CD14-positive monocyte (primary cell): ENCODE data around the gene FAM171A1. TPM values are rescaled to one million over a fixed set of nuclear protein-coding genes. Genes with fewer than 3 reads are reported as not detected.

Experiments used
- DNase-seq, 3 donors: peaks; one replicate each; pipeline ENCODE4 v3.0.0-alpha.2; 2011 to 2022
- H2AFZ ChIP-seq: 2 replicates; pipeline ENCODE4 v1.6.0; 2012; ENCODE audit warnings: mild to moderate bottlenecking, low read depth, low read length, inconsistent platforms; ENCODE audit not compliant: insufficient read depth, poor library complexity, severe bottlenecking
- H3K27ac ChIP-seq, 2 donors: 1 replicate in 1 of 2; 2 replicates in 1 of 2; pipeline ENCODE4 v1.5.1; 2012 to 2013; ENCODE audit warnings: low read length in 2 of 2, control low read depth in 1 of 2, inconsistent platforms in 1 of 2, low read depth in 1 of 2, mild to moderate bottlenecking in 1 of 2
- H3K27me3 ChIP-seq, 2 donors: one replicate each; pipeline versions ENCODE4 v1.6.0 to v1.6.1; 2011 to 2013; ENCODE audit warnings: low read length in 2 of 2; ENCODE audit not compliant: control insufficient read depth in 2 of 2, insufficient read depth in 2 of 2
- H3K36me3 ChIP-seq, 2 donors: replicated peaks in 1 of 2; 1 replicate in 1 of 2; 2 replicates in 1 of 2; pipeline versions ENCODE4 v1.5.1 to v1.6.1; 2012 to 2013; ENCODE audit warnings: low read length in 2 of 2, control low read depth in 1 of 2, inconsistent platforms in 1 of 2, mild to moderate bottlenecking in 1 of 2; ENCODE audit not compliant: insufficient read depth in 2 of 2, control insufficient read depth in 1 of 2
- H3K4me1 ChIP-seq, 2 donors: 1 replicate in 1 of 2; 2 replicates in 1 of 2; pipeline versions ENCODE4 v1.5.1 to v1.6.1; 2012 to 2013; ENCODE audit warnings: low read length in 2 of 2, control low read depth in 1 of 2, inconsistent platforms in 1 of 2, mild to moderate bottlenecking in 1 of 2, moderate library complexity in 1 of 2; ENCODE audit not compliant: insufficient read depth in 2 of 2, control insufficient read depth in 1 of 2
- H3K4me2 ChIP-seq: replicated peaks from 2 replicates; pipeline ENCODE3; 2012; ENCODE audit warnings: low read length, moderate library complexity, mild to moderate bottlenecking; ENCODE audit not compliant: poor library complexity, severe bottlenecking; ENCODE audit errors: extremely low read depth
- H3K4me3 ChIP-seq, 3 experiments: fragments of 200-600 bp in 1 of 3; sonication (generic) in 1 of 3; replicated peaks in 1 of 3; 1 replicate in 2 of 3; 2 replicates in 1 of 3; pipeline ENCODE4 v1.5.1; 2011 to 2013; ENCODE audit warnings: low read length in 3 of 3, mild to moderate bottlenecking in 3 of 3, control low read depth in 2 of 3, low read depth in 2 of 3, inconsistent platforms in 1 of 3, moderate library complexity in 1 of 3
- H3K79me2 ChIP-seq: 2 replicates; pipeline ENCODE4 v1.6.0; 2012; ENCODE audit warnings: mild to moderate bottlenecking, control low read depth, inconsistent platforms, low read length, moderate library complexity; ENCODE audit not compliant: insufficient read depth
- H3K9ac ChIP-seq: 2 replicates; pipeline ENCODE4 v1.6.0; 2017; ENCODE audit warnings: low read length, mild to moderate bottlenecking; ENCODE audit not compliant: insufficient read depth, poor library complexity, severe bottlenecking
- H3K9me3 ChIP-seq, 2 donors: replicated peaks in 1 of 2; 1 replicate in 1 of 2; 2 replicates in 1 of 2; pipeline versions ENCODE4 v1.5.1 to v1.6.1; 2012 to 2013; ENCODE audit warnings: low read length in 2 of 2, control low read depth in 1 of 2; ENCODE audit not compliant: control insufficient read depth in 1 of 2, insufficient read depth in 1 of 2
- H4K20me1 ChIP-seq: 2 replicates; pipeline ENCODE4 v1.6.0; 2012; ENCODE audit warnings: mild to moderate bottlenecking, low read length, control low read depth, moderate library complexity; ENCODE audit not compliant: insufficient read depth
- H3K27ac Mint-ChIP-seq, 7 donors: one replicate each; pipeline ENCODE4 v1.8.0; 2020; ENCODE audit warnings: mild to moderate bottlenecking in 7 of 7, mixed read lengths in 7 of 7, moderate library complexity in 6 of 7, inconsistent platforms in 2 of 7
- H3K27me3 Mint-ChIP-seq, 3 donors: one replicate each; pipeline ENCODE4 v1.8.0; 2021 to 2022; ENCODE audit warnings: low read depth in 3 of 3, mild to moderate bottlenecking in 3 of 3, mixed read lengths in 3 of 3, moderate library complexity in 3 of 3, inconsistent platforms in 1 of 3
- H3K36me3 Mint-ChIP-seq, 2 donors: one replicate each; pipeline ENCODE4 v1.8.0; 2020; ENCODE audit warnings: mixed read lengths in 2 of 2, inconsistent platforms in 1 of 2, mild to moderate bottlenecking in 1 of 2
- H3K4me1 Mint-ChIP-seq: one replicate; pipeline ENCODE4 v1.8.0; 2020; ENCODE audit warnings: mild to moderate bottlenecking, mixed read lengths
- H3K4me3 Mint-ChIP-seq, 2 donors: one replicate each; pipeline ENCODE4 v1.8.0; 2020; ENCODE audit warnings: mild to moderate bottlenecking in 2 of 2, mixed read lengths in 2 of 2, moderate library complexity in 1 of 2
- H3K9me3 Mint-ChIP-seq, 7 donors: one replicate each; pipeline ENCODE4 v1.8.0; 2020 to 2022; ENCODE audit warnings: mixed read lengths in 7 of 7, mild to moderate bottlenecking in 6 of 7, moderate library complexity in 6 of 7, inconsistent platforms in 2 of 7
- WGBS: methylation state at CpG from one replicate; pipeline ENCODE4 v1.1.5; 2013; ENCODE audit warnings: missing lambda C conversion rate; ENCODE audit not compliant: insufficient coverage; 5-methylcytosine and 5-hydroxymethylcytosine counted together
- intact Hi-C, 2 donors: fragments of 100-400 bp; cut with micrococcal nuclease; formaldehyde crosslinking; loops; one replicate each; pipeline versions ENCODE4 v1.15.0 to v1.15.1; 2023
- polyA plus RNA-seq, 3 donors: library from polyadenylated mRNA; depleted of rRNA in 1 of 3; unstranded in 2 of 3; stranded (reverse) in 1 of 3; fragments of 300-500 nt in 2 of 3; fragments of >200 nt in 1 of 3; fragmentation: Illumina TruSeq in 2 of 3; gene quantifications; 1 replicate in 2 of 3; 2 replicates in 1 of 3; pipeline ENCODE4 v1.2.3, GENCODE V29; 2012 to 2021
- TF ChIP-seq, protein P1 (sequence below): fragments of 200-600 bp; IDR thresholded peaks from one replicate; pipeline ENCODE4 v1.8.0; 2022; ENCODE audit warnings: antibody characterized with exemption, mild to moderate bottlenecking

FAM171A1 gene
- polyA plus RNA-seq, 3 donors: not detected

DNA sequence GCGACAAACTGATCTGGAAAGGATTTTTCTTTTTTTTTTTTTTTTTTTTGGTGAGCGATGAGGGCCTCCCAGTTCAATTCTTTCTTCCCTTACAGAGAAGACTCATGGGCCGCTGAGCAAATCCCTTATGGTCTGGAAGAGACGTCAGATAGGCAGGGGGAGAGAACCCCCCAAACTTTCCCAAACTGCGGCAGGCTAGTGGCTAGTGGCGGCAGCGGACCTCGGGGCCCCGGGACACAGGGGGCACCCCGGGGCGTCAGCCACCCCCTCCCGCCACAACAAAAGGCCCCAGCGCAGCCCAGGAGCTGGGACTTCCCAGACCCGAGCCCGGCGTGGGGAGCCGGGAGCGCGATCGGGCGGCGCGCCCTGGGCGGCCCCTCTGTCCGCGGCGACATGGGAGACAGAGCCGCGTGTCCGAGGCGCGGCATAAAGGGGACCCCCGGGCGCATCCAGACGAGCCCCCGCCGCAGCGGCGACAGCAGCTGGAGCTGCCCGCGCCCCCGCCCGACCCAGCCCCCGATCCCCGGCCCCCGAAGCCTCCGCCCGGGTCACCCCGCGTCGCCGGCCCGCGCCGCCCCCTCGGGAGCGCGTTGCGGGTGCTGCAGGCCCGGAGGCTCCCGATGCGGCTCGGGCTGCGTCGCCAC, 755 bp downstream of the FAM171A1 start:
- H3K36me3 Mint-ChIP-seq: peaks cover 3% of the 10 kb centered on the region in 2 donors
- Histone ChIP-seq H3K9me3 (peaks cover 0 to 13% of the 10 kb centered on the region in 2 donors), H3K27ac (no peak overlapping the region), H3K79me2 (no peaks in the 10 kb centered on the region), H3K36me3 (no peaks in the 10 kb centered on the region), H3K27me3 (peaks cover 56 to 76% of the 10 kb centered on the region in 2 donors), H2AFZ (no peak overlapping the region), H3K4me1 (no peaks in the 10 kb centered on the region), H3K4me3 (no peak overlapping the region), H3K9ac (no peak overlapping the region), H4K20me1 (no peaks in the 10 kb centered on the region), H3K4me2 (no peak overlapping the region)
- peak overlapping the region; percentile 16 to 85 for H3K4me3 Mint-ChIP-seq
- intact Hi-C loops: no loop called here
- H3K4me1 Mint-ChIP-seq: peaks cover 3% of the 10 kb centered on the region
- H3K27ac Mint-ChIP-seq: no peak overlapping the region
- H3K9me3 Mint-ChIP-seq: peaks cover 0 to 8% (median 6%) of the 10 kb centered on the region in 7 donors
- WGBS: under 1% methylated on average over 60 of the region's 65 CpGs
- H3K27me3 Mint-ChIP-seq: peaks cover 74 to 86% (median 78%) of the 10 kb centered on the region in 3 donors
- no peak for DNase-seq
- TF ChIP-seq, protein P1, sequence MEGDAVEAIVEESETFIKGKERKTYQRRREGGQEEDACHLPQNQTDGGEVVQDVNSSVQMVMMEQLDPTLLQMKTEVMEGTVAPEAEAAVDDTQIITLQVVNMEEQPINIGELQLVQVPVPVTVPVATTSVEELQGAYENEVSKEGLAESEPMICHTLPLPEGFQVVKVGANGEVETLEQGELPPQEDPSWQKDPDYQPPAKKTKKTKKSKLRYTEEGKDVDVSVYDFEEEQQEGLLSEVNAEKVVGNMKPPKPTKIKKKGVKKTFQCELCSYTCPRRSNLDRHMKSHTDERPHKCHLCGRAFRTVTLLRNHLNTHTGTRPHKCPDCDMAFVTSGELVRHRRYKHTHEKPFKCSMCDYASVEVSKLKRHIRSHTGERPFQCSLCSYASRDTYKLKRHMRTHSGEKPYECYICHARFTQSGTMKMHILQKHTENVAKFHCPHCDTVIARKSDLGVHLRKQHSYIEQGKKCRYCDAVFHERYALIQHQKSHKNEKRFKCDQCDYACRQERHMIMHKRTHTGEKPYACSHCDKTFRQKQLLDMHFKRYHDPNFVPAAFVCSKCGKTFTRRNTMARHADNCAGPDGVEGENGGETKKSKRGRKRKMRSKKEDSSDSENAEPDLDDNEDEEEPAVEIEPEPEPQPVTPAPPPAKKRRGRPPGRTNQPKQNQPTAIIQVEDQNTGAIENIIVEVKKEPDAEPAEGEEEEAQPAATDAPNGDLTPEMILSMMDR: no peak

DNA sequence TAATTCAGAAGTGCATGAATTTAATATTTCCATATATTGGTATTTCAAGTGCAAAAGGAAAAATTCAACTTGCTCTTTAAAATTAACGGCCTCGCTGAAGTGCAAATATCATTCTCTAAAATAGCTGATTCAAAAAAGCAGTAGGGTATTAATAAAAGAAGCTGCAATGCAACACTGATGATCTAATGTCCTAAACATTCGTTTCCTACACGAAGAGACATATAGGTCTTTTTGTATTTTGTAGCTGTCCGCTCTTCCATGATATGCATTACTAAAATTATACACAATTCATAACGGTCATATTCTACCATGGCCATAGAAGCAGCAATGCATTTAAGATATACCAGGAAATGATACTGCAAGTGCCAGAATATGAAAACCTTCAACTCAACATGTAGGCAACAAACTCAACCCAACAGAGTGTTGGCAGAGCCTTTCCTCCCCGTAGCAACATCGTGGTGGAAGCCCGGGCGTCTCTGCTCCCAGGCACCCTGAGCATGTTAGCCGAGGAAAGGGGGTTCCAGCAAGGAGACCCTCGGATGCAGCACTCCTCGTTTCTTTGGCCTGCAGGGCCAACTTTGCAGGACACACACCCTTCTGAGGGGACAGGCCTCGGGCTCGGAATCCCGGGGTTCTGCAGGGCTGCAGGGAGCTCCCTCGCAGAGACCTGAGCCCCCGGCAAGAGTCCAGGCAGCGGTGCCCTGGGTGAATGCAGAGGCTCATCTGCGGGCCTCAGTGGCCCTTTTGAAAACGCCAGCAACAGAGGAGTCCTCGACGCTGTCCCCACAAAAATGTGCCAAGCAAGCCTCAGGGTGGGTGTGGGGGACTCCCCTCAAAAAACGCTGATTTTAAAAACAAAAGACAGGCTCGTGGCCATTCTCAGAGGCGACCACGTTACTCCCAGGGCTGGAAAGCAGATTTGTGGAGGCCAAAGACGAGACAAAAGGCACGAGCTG, 1.6 kb downstream of the FAM171A1 start:
- Histone ChIP-seq H2AFZ (no peak overlapping the region), H3K9me3 (peaks cover 0 to 13% of the 10 kb centered on the region in 2 donors), H3K27ac (no peak overlapping the region), H3K4me1 (no peaks in the 10 kb centered on the region), H4K20me1 (no peaks in the 10 kb centered on the region), H3K36me3 (no peaks in the 10 kb centered on the region), H3K79me2 (no peaks in the 10 kb centered on the region), H3K27me3 (peaks cover 59 to 81% of the 10 kb centered on the region in 2 donors), H3K4me2 (no peak overlapping the region), H3K9ac (no peak overlapping the region), H3K4me3 (no peak overlapping the region)
- Mint-ChIP-seq H3K4me1 (peaks cover 3% of the 10 kb centered on the region), H3K27ac (no peak overlapping the region), H3K27me3 (peaks cover 67 to 84% (median 78%) of the 10 kb centered on the region in 3 donors), H3K4me3 (peak overlapping the region in 1 of 2 donors; percentile 85), H3K36me3 (peaks cover 3% of the 10 kb centered on the region in 2 donors), H3K9me3 (peaks cover 0 to 8% (median 6%) of the 10 kb centered on the region in 7 donors)
- WGBS: 27% methylated on average over 23 of the region's 29 CpGs
- intact Hi-C loops: no loop called here
- no peak for DNase-seq
- TF ChIP-seq, protein P1: no peak
